ENCODE results near the gene TSKU. TPM values are rescaled to one million over a fixed set of nuclear protein-coding genes. Genes with fewer than 3 reads are reported as not detected.

Gene TSKU
- total and polyA plus RNA-seq, 2 experiments from 2014 or later = 30.6 to 30.8 TPM

DNA sequence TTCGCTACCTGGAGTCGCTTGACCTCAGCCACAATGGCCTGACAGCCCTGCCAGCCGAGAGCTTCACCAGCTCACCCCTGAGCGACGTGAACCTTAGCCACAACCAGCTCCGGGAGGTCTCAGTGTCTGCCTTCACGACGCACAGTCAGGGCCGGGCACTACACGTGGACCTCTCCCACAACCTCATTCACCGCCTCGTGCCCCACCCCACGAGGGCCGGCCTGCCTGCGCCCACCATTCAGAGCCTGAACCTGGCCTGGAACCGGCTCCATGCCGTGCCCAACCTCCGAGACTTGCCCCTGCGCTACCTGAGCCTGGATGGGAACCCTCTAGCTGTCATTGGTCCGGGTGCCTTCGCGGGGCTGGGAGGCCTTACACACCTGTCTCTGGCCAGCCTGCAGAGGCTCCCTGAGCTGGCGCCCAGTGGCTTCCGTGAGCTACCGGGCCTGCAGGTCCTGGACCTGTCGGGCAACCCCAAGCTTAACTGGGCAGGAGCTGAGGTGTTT lies 12.8 kb downstream of the TSKU start:
- WGBS, 2 experiments (ENCODE audit: low coverage in 1 of 2, low lambda C conversion rate in 2 of 2, missing lambda C conversion rate in 2 of 2) = 92 to 93% methylated on average over 26 of the region's 26 CpGs
- Histone ChIP-seq H3K9me2 (ENCODE audit: insufficient read depth) (no peaks in the 10 kb centered on the region), H3K4me1 (ENCODE audit: insufficient read depth) (peaks cover 18% of the 10 kb centered on the region), H3K27ac (no peak overlapping the region), H4K20me1 (ENCODE audit: insufficient read depth) (peaks cover 6% of the 10 kb centered on the region; the same call in 1 of the 2 replicates), H3K36me3 (ENCODE audit: low read depth) (no peaks in the 10 kb centered on the region), H2AFZ (no peak overlapping the region), H3K4me2 (ENCODE audit: unreplicated experiment) (no peak overlapping the region), H3F3A (ENCODE audit: insufficient read depth) (peaks cover 16% of the 10 kb centered on the region; the same call in 1 of the 2 replicates), H3K9ac (no peak overlapping the region), H3K9me3 (ENCODE audit: low read depth) (no peaks in the 10 kb centered on the region), H3K4me3 (no peak overlapping the region), H3K27me3 (replicated peaks; ENCODE audit: insufficient read depth) (no peaks in the 10 kb centered on the region), H3K79me2 (ENCODE audit: insufficient read depth) (peaks cover 56% of the 10 kb centered on the region)
- DNase-seq = no peak
- TF ChIP-seq EZH2 (IDR thresholded peaks at IDR 0.05; ENCODE audit: insufficient read depth, poor library complexity, severe bottlenecking) = no peak
- TF ChIP-seq EZH2phosphoT487 (IDR thresholded peaks at IDR 0.05; ENCODE audit: insufficient read depth, low read depth) = no peak
- in situ Hi-C loops (cut with MboI) = no loop called here

DNA sequence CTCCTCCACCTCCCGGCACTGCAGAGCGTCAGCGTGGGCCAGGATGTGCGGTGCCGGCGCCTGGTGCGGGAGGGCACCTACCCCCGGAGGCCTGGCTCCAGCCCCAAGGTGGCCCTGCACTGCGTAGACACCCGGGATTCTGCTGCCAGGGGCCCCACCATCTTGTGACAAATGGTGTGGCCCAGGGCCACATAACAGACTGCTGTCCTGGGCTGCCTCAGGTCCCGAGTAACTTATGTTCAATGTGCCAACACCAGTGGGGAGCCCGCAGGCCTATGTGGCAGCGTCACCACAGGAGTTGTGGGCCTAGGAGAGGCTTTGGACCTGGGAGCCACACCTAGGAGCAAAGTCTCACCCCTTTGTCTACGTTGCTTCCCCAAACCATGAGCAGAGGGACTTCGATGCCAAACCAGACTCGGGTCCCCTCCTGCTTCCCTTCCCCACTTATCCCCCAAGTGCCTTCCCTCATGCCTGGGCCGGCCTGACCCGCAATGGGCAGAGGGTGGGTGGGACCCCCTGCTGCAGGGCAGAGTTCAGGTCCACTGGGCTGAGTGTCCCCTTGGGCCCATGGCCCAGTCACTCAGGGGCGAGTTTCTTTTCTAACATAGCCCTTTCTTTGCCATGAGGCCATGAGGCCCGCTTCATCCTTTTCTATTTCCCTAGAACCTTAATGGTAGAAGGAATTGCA lies 13.5 kb downstream of the TSKU start:
- no peak overlapping the region for H3K27ac ChIP-seq
- no peak overlapping the region for H2AFZ ChIP-seq
- DNase-seq = no peak
- H3K4me2 ChIP-seq (ENCODE audit: unreplicated experiment) = no peak overlapping the region
- H3K4me1 ChIP-seq (ENCODE audit: insufficient read depth) = peaks cover 13% of the 10 kb centered on the region
- no peaks in the 10 kb centered on the region for H3K36me3 ChIP-seq (ENCODE audit: low read depth)
- peaks cover 49% of the 10 kb centered on the region for H3K79me2 ChIP-seq (ENCODE audit: insufficient read depth)
- H3K4me3 ChIP-seq = no peak overlapping the region
- H3K9me2 ChIP-seq (ENCODE audit: insufficient read depth) = no peaks in the 10 kb centered on the region
- H4K20me1 ChIP-seq (ENCODE audit: insufficient read depth) = peaks cover 2% of the 10 kb centered on the region; the same call in 1 of the 2 replicates
- no peaks in the 10 kb centered on the region for H3K27me3 ChIP-seq (replicated peaks; ENCODE audit: insufficient read depth)
- TF ChIP-seq EZH2phosphoT487 (IDR thresholded peaks at IDR 0.05; ENCODE audit: insufficient read depth, low read depth) (no peak), EZH2 (IDR thresholded peaks at IDR 0.05; ENCODE audit: insufficient read depth, poor library complexity, severe bottlenecking) (no peak)
- in situ Hi-C loops (cut with MboI) = no loop called here
- peaks cover 12% of the 10 kb centered on the region; the same call in 1 of the 2 replicates for H3F3A ChIP-seq (ENCODE audit: insufficient read depth)
- H3K9ac ChIP-seq = no peak overlapping the region
- H3K9me3 ChIP-seq (ENCODE audit: low read depth) = no peaks in the 10 kb centered on the region
- 85 to 86% methylated on average over 19 to 20 of the region's 20 CpGs for WGBS, 2 experiments (ENCODE audit: low coverage in 1 of 2, low lambda C conversion rate in 2 of 2, missing lambda C conversion rate in 2 of 2)

DNA sequence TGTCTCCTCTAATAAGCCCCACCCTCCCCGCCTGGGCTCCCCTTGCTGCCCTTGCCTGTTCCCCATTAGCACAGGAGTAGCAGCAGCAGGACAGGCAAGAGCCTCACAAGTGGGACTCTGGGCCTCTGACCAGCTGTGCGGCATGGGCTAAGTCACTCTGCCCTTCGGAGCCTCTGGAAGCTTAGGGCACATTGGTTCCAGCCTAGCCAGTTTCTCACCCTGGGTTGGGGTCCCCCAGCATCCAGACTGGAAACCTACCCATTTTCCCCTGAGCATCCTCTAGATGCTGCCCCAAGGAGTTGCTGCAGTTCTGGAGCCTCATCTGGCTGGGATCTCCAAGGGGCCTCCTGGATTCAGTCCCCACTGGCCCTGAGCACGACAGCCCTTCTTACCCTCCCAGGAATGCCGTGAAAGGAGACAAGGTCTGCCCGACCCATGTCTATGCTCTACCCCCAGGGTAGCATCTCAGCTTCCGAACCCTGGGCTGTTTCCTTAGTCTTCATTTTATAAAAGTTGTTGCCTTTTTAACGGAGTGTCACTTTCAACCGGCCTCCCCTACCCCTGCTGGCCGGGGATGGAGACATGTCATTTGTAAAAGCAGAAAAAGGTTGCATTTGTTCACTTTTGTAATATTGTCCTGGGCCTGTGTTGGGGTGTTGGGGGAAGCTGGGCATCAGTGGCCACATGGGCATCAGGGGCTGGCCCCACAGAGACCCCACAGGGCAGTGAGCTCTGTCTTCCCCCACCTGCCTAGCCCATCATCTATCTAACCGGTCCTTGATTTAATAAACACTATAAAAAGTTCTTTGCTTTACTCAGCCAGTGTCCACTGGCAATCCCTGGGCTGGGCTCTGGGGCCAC lies 14.4 kb downstream of the TSKU start:
- H3K27me3 ChIP-seq (replicated peaks; ENCODE audit: insufficient read depth) = no peaks in the 10 kb centered on the region
- H3K79me2 ChIP-seq (ENCODE audit: insufficient read depth) = peaks cover 40% of the 10 kb centered on the region
- H4K20me1 ChIP-seq (ENCODE audit: insufficient read depth) = no peaks in the 10 kb centered on the region
- no peak for DNase-seq
- peaks cover 8% of the 10 kb centered on the region for H3F3A ChIP-seq (ENCODE audit: insufficient read depth)
- H2AFZ ChIP-seq = no peak overlapping the region
- peaks cover 7% of the 10 kb centered on the region for H3K4me1 ChIP-seq (ENCODE audit: insufficient read depth)
- no peaks in the 10 kb centered on the region for H3K36me3 ChIP-seq (ENCODE audit: low read depth)
- WGBS, 2 experiments (ENCODE audit: low coverage in 1 of 2, low lambda C conversion rate in 2 of 2, missing lambda C conversion rate in 2 of 2) = 86% methylated on average over 11 of the region's 11 CpGs
- H3K4me3 ChIP-seq = no peak overlapping the region
- H3K9ac ChIP-seq = no peak overlapping the region
- H3K27ac ChIP-seq = no peak overlapping the region
- no peaks in the 10 kb centered on the region for H3K9me2 ChIP-seq (ENCODE audit: insufficient read depth)
- no peak overlapping the region for H3K4me2 ChIP-seq (ENCODE audit: unreplicated experiment)
- in situ Hi-C loops (cut with MboI) = no loop called here
- TF ChIP-seq EZH2 (IDR thresholded peaks at IDR 0.05; ENCODE audit: insufficient read depth, poor library complexity, severe bottlenecking) (no peak), EZH2phosphoT487 (IDR thresholded peaks at IDR 0.05; ENCODE audit: insufficient read depth, low read depth) (no peak)
- H3K9me3 ChIP-seq (ENCODE audit: low read depth) = no peaks in the 10 kb centered on the region

DNA sequence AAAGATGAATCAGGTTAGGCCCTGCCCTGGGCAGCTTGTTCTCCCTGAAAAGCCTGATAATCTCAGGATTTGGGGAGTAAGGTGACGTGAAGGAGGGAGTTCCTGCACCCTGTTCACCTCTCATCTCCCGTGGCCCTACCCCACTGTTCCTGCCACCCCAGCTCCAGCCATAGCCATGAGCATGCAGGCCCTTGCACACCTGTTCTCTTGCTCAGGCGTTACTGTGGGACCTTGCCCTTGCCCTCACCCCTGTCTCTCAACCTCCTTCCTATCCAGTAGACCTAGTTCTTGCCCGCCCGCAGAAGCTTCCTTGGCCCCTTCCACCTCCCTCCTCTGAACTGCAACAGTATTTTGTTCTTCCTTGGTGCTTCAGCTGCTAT lies 15.0 kb downstream of the TSKU start:
- Histone ChIP-seq H3K9ac (no peak overlapping the region), H3K27ac (no peak overlapping the region), H3K9me3 (ENCODE audit: low read depth) (no peaks in the 10 kb centered on the region), H3K9me2 (ENCODE audit: insufficient read depth) (no peaks in the 10 kb centered on the region), H3K79me2 (ENCODE audit: insufficient read depth) (peaks cover 34% of the 10 kb centered on the region), H2AFZ (no peak overlapping the region), H4K20me1 (ENCODE audit: insufficient read depth) (no peaks in the 10 kb centered on the region), H3K27me3 (replicated peaks; ENCODE audit: insufficient read depth) (no peaks in the 10 kb centered on the region), H3K4me3 (no peak overlapping the region), H3F3A (ENCODE audit: insufficient read depth) (peaks cover 10% of the 10 kb centered on the region), H3K4me1 (ENCODE audit: insufficient read depth) (peaks cover 9% of the 10 kb centered on the region), H3K4me2 (ENCODE audit: unreplicated experiment) (no peak overlapping the region), H3K36me3 (ENCODE audit: low read depth) (no peaks in the 10 kb centered on the region)
- no peak for DNase-seq
- 87 to 92% methylated on average over 5 of the region's 5 CpGs for WGBS, 2 experiments (ENCODE audit: low coverage in 1 of 2, low lambda C conversion rate in 2 of 2, missing lambda C conversion rate in 2 of 2)
- in situ Hi-C loops (cut with MboI) = no loop called here
- no peak for TF ChIP-seq EZH2 (IDR thresholded peaks at IDR 0.05; ENCODE audit: insufficient read depth, poor library complexity, severe bottlenecking)
- TF ChIP-seq EZH2phosphoT487 (IDR thresholded peaks at IDR 0.05; ENCODE audit: insufficient read depth, low read depth) = no peak
